BE2C (cell line): ENCODE results near the gene CD200.

ENCODE experiments used
- DNase-seq: peaks from one replicate; pipeline ENCODE4 v3.0.0-alpha.2; 2020
- H3K27me3 ChIP-seq: fragments of 250-450 bp; sonication (Bioruptor Pico); 2 replicates; pipeline ENCODE4 v1.5.1; 2020; ENCODE audit warnings: mild to moderate bottlenecking
- H3K36me3 ChIP-seq: fragments of 250-450 bp; sonication (Bioruptor Pico); 2 replicates; pipeline ENCODE4 v1.5.1; 2020; ENCODE audit warnings: mild to moderate bottlenecking
- H3K4me1 ChIP-seq: fragments of 250-450 bp; sonication (Bioruptor Pico); 2 replicates; pipeline ENCODE4 v1.5.1; 2020
- H3K4me3 ChIP-seq: 2 replicates; pipeline ENCODE4 v1.5.1; 2011; ENCODE audit warnings: low read depth, low read length
- H3K9me3 ChIP-seq: fragments of 250-450 bp; sonication (Bioruptor Pico); 2 replicates; pipeline ENCODE4 v1.5.1; 2020
- TF ChIP-seq, protein P1 (sequence below): IDR thresholded peaks from 2 replicates; pipeline ENCODE4 v1.5.1; 2012; ENCODE audit warnings: mild to moderate bottlenecking, low read depth, low read length

CD200 gene

DNA sequence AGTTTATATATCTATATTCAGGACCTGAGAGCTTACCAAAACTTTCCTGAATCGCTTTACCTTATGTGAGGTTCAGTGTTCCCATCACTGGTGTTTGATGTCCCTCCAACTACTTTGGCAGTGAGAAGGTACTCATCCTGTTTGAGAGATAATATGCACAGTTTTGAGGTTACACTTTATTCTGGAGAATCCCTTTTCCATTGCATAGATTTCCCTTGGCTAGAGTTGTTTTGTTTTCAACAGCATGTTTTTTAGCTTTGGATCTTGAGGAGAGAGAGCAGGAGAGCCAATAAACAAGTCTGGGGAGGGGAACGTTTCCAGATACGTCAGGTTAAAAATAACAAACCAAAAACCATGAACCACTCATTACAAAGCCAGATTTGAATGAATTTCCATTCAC lies 33.6 kb downstream of the CD200 start:
- H3K27me3 ChIP-seq: no peaks in the 10 kb centered on the region
- DNase-seq: no peak
- TF ChIP-seq, protein P1, sequence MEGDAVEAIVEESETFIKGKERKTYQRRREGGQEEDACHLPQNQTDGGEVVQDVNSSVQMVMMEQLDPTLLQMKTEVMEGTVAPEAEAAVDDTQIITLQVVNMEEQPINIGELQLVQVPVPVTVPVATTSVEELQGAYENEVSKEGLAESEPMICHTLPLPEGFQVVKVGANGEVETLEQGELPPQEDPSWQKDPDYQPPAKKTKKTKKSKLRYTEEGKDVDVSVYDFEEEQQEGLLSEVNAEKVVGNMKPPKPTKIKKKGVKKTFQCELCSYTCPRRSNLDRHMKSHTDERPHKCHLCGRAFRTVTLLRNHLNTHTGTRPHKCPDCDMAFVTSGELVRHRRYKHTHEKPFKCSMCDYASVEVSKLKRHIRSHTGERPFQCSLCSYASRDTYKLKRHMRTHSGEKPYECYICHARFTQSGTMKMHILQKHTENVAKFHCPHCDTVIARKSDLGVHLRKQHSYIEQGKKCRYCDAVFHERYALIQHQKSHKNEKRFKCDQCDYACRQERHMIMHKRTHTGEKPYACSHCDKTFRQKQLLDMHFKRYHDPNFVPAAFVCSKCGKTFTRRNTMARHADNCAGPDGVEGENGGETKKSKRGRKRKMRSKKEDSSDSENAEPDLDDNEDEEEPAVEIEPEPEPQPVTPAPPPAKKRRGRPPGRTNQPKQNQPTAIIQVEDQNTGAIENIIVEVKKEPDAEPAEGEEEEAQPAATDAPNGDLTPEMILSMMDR: no peak

DNA sequence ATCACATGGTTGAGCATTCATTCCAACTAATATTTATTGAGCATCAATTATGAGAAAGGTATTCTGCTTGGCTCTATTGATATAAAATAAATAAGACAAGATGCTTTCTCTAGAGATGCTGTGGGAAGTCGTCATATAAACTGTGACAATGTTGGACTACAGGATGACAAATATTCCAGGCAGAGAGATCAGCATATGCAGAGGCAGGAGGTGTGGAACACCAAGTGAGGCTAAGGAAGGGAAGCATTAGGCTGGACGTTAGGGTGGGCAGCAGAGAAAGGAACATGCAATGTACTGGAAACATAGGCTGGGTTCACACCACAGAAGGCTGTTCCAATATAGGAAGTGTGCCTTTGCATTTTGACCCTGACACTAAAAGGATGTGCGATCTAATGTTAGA lies 38.6 kb downstream of the CD200 start:
- Histone ChIP-seq H3K36me3 (no peaks in the 10 kb centered on the region), H3K4me1 (no peaks in the 10 kb centered on the region), H3K27me3 (no peaks in the 10 kb centered on the region), H3K4me3 (no peak overlapping the region), H3K9me3 (no peaks in the 10 kb centered on the region)
- no peak for DNase-seq
- TF ChIP-seq, protein P1: no peak

More for the DNA sequence above, 33.6 kb downstream of the CD200 start:
- Histone ChIP-seq H3K4me1 (no peaks in the 10 kb centered on the region), H3K4me3 (no peak overlapping the region), H3K36me3 (no peaks in the 10 kb centered on the region), H3K9me3 (no peaks in the 10 kb centered on the region)

DNA sequence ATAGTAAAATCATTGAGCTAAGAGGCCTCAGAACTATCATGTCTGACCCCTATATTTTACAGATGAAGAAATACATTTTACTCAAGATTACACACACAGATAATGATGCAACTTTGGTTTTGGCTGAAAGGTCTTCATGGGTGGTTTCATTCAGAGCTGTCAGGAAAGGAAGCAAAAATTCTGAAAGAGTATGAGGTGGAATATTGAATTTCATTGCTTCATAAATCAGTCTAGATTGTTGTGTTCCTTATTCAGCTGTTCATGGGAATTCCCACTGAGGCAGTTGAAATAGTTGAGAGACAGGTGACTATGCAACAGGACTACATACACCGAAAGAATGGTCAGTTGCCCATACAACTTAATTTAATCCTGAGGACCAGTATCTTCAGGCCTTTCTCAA lies 39.4 kb downstream of the CD200 start:
- Histone ChIP-seq H3K36me3 (no peaks in the 10 kb centered on the region), H3K4me1 (no peaks in the 10 kb centered on the region), H3K4me3 (no peak overlapping the region), H3K9me3 (no peaks in the 10 kb centered on the region), H3K27me3 (no peaks in the 10 kb centered on the region)
- TF ChIP-seq, protein P1: no peak
- no peak for DNase-seq

DNA sequence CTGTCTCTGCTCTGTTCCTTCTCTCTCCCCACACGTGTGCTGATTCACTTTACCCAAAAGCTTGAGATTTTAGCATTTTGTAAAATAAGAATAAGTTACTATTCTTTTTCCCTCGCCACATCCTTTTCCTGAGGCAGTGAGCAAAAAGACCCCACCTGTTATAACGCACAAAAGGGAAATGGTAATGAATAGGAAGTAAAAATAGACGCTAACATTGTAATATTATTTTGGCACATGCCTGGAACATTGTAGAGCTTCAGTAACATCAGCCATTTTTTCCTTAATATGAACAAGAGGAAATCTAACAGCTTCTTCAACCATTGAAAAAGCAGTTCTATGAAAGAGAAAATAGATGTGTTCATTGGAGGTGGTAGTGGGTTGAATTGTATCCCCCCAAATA lies 40.5 kb downstream of the CD200 start:
- Histone ChIP-seq H3K4me1 (no peaks in the 10 kb centered on the region), H3K27me3 (no peaks in the 10 kb centered on the region), H3K9me3 (no peaks in the 10 kb centered on the region), H3K4me3 (no peak overlapping the region), H3K36me3 (no peaks in the 10 kb centered on the region)
- TF ChIP-seq, protein P1: no peak
- no peak for DNase-seq

DNA sequence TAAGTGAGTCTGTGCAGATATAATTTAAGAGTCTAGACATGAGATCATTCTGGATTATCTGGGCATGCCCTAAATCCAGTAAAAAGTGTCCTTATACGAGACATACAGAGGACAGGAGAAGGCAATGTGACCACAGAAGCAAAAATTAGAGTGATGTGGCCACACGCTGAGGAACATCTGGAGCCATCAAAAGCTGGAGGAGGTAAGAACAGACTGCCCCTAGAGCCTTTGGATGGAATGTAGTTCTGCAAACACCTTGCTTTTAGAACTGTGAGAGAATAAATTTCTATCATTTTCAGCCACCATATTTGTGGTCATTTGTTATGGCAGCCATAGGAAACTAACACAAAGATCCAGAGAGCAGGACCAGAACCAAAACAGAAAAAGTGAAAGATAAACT lies 41.0 kb downstream of the CD200 start:
- Histone ChIP-seq H3K9me3 (no peaks in the 10 kb centered on the region), H3K4me3 (no peak overlapping the region), H3K4me1 (no peaks in the 10 kb centered on the region), H3K36me3 (no peaks in the 10 kb centered on the region), H3K27me3 (no peaks in the 10 kb centered on the region)
- no peak for DNase-seq
- TF ChIP-seq, protein P1: no peak

DNA sequence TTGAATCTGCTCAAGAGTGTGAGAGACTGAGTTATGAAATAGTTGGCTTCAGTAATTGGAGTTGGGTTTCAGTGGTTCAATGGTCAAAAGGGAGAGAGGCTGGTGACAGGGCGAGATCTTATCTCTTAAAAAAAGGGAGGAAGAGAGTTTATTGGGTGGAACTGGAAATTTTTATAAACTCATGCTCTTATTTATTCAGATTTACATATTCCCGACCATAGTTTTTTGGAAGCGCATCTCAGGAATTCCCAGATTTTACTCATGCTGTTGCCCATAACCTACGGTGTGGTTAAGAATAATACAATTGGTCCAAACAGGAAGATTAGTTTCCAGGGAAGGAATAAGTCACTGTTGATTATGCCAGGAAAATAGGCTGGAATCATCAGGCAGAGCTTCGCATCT lies 41.4 kb downstream of the CD200 start:
- Histone ChIP-seq H3K27me3 (no peaks in the 10 kb centered on the region), H3K9me3 (no peaks in the 10 kb centered on the region), H3K4me3 (no peak overlapping the region), H3K4me1 (no peaks in the 10 kb centered on the region), H3K36me3 (no peaks in the 10 kb centered on the region)
- TF ChIP-seq, protein P1: no peak
- DNase-seq: no peak
